GM21717 (cell line): ENCODE results near the gene ZNF766.
"Not testable (repeated sequence)": the region's sequence is repeated elsewhere in the genome, so short reads cannot be mapped to it uniquely, and the experiment has no call there.

ENCODE experiments used
- ATAC-seq: cut with Tn5 transposase; IDR thresholded peaks from one replicate; pipeline ENCODE4 v1.9.1; 2021; ENCODE audit warnings: mild to moderate bottlenecking, moderate library complexity; ENCODE audit not compliant: unreplicated experiment

ZNF766 gene

DNA sequence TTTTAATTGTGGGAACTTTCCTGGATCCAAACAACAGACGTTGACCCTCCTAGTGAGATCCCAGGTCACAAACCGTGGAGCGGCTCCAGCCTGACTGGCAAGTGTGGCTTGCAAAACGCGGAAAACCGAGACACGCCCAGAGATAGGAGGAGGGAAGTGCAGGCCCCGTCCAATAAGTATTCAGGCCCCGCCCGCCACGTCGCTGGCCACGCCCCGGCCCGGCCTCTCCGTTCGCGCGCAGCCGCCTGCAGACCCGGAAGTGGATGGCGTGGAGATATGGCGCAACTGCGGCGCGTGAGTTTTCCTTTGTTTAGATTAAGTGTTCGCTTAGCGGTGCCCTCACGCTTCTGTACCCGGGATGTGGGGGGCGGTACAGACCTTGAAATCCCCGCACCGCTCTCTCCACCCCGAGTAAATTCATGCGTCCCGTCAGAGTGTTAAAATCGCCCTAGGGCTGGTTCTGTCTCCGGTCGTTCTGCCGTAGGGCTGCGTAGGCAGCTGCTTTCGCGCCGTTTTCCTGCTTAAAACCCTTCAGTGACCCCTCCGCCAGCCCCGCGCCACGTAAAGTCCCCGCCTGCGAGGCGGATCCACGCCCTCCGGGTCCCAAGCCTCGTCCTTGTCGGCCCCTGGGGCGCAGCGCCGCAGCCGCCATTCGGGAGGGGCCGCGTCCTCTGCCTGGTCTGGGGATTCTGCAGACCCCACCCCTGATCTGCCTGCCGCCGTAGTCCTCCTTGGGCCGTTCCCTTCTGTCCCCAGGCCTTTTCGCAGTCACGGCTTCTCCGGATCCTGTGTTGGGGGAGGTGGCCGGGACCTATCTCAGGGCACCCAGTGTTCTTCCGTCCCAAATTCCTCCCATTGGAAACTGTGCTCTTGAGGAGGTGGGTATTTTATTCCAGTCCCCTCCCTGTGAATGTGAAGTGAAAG, at the start of gene ZNF766:
ZNF766 (plus strand) TSS at position 250 of the 924 bp plus-strand sequence; CDS start at position 277, 27 bp downstream.
- peak; percentile 90 for ATAC-seq

DNA sequence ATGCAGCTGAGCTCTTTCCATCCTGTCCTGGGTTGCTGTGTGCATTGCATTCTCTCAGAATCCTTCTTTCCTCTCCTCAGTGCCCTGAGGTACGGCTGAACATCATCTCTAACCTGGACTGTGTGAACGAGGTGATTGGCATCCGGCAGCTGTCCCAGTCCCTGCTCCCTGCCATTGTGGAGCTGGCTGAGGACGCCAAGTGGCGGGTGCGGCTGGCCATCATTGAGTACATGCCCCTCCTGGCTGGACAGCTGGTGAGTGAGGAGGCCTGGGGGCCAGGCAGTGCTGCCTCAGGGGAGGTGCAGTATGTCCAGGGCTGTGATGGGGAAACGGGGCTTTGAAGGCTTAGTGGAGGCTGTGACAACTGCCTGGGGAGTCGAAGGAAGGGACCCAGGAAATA, 49.8 kb upstream of the ZNF766 start:
- ATAC-seq, result no peak

DNA sequence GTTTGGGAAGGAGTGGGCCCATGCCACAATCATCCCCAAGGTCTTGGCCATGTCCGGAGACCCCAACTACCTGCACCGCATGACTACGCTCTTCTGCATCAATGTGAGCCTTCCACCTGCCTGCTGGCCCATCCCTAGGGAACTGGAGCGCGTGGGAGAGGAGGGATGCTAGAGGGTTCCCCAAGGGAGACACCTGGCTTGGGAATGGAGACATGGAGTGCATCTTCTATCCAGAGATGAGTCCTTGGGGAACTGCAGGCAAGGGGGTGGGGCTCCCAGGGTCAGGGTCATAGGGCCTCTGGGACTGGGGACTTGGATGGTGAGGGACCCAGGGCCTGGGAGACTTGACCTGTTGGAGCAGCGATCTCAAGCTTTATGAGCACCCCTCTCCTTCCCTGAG, 48.4 kb upstream of the ZNF766 start:
- ATAC-seq, result no peak

DNA sequence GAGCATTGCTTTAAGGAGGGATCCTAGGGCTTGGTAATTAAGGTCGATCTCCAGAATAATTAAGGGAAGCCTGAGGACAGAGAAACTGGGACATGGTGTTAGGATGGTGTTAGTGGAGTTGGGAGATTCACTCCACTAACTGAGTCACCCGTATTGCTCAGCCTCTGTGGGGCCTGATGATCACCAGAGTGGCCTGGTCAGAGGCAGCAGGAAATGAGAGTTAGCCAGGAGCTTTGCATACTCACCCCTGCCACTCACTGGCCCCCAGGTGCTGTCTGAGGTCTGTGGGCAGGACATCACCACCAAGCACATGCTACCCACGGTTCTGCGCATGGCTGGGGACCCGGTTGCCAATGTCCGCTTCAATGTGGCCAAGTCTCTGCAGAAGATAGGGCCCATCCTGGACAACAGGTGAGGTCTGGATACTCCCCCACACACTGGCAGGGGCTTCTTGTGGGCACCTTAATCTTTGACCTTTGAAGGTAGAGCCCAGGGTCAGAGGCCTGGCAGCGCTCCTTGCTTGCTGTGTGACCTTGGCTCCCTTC, 47.5 kb upstream of the ZNF766 start:
- ATAC-seq, result no peak

DNA sequence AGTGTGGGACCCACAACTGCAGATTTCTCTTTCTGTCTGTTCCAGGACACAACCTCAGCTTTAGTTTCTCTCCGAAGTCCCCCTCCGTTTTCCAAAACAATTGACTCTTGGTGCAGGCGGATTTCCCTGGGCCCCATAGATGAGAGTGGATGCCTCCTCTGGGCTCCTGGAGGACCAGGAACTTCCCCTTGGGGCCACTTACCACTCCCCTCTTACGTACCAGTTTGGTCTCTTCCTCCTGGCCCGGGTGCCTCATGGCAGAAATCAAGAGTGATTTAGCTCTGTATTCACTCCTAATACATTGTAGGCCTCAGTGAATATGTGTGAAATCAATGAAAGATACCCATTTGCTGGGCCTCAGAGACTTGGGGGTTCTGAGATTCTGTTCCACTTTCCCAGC, 45.2 kb upstream of the ZNF766 start:
- ATAC-seq, result no peak

DNA sequence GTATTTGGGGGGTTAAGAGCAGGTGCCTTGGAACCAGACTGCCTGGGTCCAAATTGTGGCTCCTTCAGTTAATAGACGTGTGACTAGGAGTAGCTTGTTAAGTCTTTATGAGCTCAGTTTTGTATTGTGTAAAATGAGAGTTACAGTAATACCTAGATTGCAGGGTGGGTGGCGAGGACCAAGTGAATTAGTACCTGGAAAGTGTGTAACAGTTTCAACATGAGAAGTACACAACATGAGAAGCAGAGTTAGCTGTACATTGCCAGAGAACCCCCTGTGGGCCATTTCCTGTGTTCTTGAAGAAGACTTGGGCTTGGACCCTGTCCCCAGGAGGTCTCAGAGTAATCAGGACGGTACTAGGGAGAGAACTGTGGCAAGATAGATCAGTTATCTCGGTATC, 42.7 kb upstream of the ZNF766 start:
- no peak for ATAC-seq

DNA sequence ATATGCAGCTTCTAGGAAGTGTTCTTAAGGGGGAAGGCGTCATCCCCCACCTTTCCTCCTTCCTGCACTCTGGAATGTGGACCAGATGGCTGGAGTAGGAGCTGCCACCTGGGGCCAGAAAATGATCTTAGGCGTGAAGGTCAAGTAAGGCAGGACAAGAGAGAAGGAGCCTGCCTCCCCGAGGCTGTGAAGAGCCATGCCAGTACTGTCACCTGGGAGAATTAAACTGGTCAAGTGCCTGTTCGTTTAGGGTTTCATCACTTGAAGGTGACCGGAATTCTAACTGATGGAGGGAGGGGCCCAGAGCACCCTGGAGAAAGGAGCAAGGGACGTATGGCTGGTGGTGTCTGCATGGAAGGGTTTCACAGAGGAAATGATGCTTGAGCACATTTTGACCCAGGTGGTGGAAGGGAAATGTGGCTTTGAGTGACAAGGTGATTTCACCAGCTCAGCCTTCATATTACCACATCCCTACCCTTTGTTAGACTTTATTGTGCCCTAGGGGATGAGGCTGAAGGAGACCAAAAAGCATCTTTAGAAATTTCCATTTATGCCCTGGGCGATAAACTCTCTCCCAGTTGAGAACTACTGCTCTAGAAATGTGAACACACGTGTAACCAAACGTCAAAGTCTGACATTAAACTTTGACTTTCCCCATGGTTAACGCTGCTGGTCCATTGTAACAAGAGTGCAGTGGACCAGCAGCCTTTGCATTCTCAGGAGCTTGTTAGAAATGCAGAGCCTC, 42.0 kb upstream of the ZNF766 start:
- no peak for ATAC-seq

DNA sequence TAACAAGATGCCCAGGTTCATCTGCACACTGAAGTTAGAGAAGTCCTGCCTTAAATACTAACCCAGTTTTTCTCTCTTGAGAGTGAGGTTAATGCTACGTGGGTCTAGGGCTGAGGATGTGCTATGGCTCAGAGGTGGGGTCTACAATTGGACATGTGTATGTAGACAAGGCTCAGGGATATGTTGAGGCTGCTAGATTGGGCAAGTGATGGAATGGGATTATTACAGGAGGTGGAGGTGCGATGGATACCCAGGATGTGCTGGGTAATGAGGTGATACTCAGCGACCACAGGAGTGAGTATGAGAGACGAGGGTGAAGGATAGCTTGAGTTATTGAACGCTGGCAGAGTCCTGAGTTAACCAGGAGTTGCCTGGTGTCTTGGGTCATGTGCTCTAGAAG, 41.4 kb upstream of the ZNF766 start:
- no peak for ATAC-seq

DNA sequence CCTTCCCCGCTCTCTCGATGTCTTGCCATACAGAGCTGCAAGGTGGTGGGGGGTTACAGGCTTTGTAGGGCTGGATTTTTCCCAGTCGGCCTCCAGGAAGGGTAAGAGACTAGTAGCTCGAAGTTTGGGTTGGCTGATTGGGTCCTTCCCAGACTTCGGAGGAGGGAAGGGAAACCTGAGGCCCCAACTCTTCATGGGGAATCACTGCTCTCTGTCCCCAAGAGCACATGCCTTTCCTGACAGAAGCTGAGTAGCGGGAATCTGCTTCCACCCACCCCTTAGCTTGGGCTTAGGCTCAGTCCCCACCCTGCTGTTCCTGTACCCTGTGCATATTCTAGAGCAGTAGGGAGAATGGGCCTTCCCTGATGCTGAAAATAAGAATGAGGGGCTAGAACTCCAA, 39.9 kb upstream of the ZNF766 start:
- ATAC-seq, result no peak

DNA sequence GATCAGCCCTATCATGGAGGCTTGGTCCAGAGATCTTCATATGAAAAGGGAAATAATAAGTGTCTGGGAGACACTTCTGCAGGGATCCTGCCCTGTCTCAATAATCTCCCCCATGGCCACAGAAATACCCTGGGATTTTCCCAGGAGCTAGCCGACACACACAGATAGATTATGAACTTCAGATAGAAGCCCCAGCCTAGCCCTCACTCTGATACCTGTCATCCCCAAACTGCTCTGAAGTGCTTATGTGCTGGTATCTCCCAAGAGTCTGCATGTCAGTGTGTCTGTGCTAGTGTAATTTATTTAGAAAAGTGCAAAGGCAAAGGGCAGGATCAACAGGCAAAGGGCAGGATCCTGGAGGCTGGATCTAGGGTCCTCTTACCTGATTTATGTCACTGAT, 38.7 kb upstream of the ZNF766 start:
- no peak for ATAC-seq

DNA sequence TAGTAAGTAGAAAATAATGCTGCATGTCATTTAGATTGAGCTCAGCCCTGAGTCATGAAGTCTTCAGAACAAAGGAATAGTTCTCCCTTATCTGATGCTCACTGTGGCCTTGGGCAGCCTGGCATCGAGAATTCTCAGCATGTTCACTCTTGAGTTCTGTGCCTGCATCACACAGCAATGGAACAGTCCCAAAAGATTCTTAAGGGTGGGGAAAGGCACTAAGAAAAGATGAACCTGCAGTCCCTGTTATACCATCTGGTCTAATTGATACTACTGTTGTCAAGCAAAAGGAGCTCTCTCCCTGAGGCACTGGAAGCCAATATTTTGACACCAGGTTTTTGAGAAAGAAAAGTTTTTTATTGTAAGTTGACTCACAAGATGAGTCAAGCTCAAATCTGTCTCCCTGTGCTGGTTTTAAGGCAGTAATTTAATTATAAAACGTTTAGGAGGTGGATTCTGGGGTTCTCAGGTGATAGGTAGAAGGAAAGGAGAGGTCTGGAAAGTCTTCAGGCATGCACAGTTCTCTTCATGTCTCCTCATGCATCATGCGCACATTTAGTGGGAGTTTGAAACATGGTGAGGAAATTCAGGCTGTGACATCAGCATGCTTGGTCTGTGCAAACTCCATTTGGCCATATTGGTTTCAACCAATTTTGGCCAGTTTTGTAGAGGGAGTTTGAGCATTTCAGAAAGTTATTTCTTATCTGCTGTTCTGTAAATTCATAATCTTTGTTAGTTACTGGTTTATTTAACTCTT, 38.1 kb upstream of the ZNF766 start:
- no peak for ATAC-seq

DNA sequence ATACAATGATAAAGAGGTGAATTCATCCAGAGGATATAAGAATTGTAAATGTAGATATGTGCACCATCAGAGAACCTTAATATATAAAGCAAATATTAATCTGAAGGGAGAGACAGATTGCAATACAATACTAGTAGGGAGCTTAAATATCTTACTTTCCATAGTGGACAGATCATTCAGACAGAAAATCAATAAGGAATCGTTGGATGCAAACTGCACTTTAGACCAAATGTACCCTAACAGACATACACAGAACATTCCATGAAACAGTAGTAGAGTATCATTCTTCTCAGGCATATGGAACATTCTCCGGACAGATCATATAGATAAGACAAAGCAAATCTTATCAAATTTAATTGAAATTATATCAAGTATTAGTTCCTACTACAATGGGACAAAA, 35.0 kb upstream of the ZNF766 start:
- ATAC-seq, result no peak

DNA sequence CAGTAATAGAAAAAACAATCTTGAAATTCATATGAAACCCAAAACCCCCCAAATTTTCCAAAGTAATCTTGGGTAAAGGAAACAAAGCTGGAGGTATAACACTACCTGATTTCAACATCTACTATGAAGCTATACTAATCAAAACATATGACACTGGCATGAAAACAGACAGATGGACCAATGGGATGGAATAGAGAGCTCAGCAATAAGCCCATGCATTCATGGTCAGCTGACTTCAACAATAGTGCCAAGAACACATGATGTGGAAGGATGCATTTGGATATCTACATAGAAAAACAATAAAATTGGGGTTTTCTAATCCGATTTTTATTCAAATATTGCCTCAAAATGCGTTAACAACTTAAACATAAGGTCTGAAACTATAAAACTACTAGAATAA, 32.2 kb upstream of the ZNF766 start:
- no peak for ATAC-seq

DNA sequence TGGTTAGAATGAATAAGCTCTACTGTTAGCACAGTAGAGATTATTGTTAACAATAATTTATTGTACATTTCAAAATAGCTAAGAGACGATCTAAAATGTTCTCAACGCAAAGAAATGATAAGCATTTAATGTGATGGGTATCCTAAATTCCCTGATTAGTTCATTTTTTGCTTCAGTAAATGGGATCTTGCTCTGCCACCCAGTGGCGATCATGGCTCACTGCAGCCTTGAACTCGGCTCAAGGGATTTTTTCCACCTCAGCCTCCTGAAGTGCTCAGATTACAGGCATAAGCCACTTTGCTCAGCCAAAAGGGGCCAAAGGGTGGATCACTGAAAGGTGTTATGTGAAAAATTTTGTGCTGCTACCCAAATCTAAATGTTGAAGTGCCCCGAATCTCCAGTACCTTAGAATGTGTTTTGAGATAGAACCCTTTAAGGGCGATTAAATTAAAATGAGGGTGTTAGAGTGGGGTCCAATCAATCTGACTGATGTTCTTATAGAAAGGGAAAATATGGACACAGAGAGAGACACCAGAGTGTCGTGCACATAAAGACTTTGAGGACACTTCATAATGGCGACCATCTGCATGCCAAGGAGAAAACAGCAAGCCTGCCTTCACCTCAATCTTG, 31.5 kb upstream of the ZNF766 start:
- no peak for ATAC-seq

DNA sequence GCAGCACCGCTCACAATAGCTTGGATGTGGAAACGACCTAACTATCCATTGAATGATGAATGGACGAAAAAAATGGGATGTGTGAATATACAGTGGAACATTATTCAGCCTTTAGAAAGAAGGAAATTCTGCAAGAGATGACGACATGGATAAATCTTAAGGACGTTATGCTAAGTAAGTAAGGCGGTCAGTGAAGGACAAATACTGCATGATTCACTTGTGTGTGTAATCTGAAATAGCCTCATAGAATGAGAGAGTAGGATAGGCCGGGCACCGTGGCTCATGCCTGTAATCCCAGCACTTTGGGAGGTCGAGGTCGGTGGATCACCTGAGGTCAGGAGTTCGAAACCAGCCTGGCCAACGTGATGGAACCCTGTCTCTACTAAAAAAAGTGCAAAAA, 25.4 kb upstream of the ZNF766 start:
- no peak for ATAC-seq

DNA sequence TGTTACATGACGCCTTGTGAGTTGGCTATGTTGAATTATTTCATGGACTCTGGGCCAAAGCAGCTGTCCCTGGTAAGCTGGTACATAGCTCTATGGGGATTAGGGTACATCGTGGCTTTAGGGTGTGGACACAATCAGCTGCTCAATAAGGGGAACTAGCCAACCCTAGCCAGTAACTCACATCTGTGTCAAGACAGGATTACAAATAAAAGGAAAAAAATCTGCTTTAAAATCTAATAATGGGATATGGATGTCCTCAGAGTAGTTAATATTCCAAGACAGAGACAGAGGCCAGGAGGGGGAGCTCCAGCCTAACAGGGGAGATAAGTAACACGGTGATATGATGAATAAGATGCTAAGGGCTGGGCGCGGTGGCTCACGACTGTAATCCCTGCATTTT, 21.1 kb upstream of the ZNF766 start:
- ATAC-seq, result no peak

DNA sequence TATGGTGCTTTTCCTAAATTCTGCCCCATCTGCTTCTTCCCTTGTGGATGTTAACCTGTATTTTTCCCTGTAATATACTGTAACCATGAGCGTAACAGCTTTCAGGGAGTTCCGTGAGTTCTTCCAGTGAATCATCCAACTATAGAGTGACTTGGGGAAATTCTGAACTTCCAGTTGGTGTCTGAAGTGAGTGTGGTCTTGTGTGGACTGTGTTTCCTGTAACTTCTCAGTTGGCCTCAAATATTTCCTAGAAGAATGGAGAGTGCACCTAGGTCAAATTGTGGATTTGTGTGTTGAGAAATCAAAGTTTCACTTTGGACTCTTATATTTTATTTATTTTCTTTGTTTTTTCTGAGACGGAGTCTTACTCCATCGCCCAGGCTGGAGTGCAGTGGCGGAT, 11.0 kb upstream of the ZNF766 start:
- no peak for ATAC-seq

DNA sequence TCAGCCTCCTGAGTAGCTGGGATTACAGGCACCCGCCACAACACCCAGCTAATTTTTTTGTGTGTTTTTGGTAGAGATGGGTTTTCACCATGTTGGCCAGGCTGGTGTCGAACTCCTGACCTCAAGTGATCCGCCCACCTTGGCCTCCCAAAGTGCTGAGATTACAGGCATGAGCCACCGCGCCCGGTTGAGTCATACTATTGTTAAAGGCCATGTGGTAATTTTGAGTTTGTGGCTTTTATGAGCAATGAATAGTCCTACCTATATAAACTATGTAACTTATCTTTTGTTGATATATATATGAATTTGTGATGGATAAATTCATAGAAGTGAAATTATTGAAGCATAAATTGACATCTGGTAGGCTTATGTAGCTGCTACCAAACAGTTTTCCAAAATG, 3.8 kb upstream of the ZNF766 start:
- not testable (repeated sequence) for ATAC-seq

DNA sequence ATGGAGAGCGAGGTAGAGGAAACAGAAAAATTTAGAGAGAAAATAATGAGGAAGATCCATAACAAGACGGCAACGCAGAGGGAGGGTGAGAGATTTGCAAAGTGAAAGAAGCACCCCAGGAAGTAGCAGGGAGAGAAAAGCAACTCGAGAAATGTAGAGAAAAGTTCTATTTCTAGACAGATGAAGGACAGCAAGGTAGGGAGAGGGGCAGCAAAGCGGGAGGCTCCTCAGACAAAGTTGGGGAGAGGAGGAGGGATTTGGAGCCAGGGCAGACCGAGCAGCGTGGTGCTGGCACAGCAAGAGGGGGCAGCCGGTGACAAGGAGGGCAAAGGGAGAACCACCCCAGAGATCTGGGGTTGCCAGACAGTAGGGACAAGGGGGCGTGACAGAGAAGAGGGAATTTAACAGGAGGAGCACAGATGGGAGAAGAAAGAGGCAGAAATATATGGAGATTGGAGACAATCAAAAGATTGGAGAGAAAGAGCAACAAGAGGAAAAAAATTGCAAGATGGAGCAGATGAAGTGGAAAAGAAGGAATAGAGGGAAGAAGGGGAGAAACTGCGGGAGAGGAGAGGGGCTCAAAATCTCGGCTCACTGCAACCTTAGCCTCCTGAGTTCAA, 989 bp downstream of the ZNF766 start:
- no peak for ATAC-seq

DNA sequence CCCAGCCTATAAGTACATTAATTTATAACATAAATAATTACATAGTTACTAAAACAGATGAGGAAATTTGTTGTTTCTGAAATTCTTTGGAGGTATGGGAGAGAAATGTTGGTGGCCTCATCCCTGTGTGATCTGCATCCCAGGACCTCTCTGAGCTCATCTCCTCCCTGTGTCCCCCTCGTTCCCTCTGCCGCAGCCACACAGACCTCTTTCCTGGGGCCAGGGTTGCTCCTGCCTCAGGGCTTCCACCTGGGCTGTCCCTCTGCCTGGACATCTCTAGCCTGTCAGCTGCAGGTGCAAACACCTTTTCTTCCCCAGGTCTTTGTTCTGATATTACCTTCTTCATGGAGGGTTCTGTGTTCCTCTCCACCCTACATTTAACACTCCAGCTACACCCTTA, 3.9 kb downstream of the ZNF766 start:
- ATAC-seq, result no peak
